Activated CD4-positive, CD25-positive, alpha-beta regulatory T cell treated with anti-CD3 and anti-CD28 coated beads, Interleukin-2, amount 50 U/mL, for 72 hours (primary cell): ENCODE data around the gene ECE1.
"Not testable (repeated sequence)": the region's sequence is repeated elsewhere in the genome, so short reads cannot be mapped to it uniquely, and the experiment has no call there.

Experiments
- DNase-seq: peaks from one replicate; pipeline ENCODE4 v3.0.0; 2021

The ECE1 gene

GRCh38 chr1:21175324-21175669, 115.0 kb downstream of the ECE1 start:
- DNase-seq, result no peak

- DNase-seq, result no peak
Observed at GRCh38 chr1:21174654-21175323, 115.5 kb downstream of the ECE1 start.

DNA sequence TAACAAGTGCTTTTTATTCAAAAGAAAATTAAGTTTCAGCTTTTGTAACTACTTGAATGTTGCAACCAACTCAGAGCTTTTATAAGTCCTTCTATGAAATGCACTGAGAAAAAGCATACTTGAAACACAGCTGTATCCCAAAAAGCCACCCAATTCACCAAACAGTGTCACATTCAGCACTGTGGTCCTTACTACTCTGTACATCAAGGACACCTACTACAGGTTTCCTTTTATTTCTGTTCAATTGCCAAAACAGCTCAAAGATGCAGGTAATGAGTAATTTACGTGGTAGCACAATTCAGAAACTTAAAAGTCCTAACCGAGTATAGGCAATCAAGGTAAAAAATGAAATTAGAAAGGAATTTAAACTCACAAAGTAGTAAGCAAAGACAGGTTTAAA, 116.0 kb downstream of the ECE1 start:
- DNase-seq, result no peak

GRCh38 chr1:21173096-21173495, 117.2 kb downstream of the ECE1 start:
- DNase-seq, result not testable (repeated sequence)

GRCh38 chr1:21170837-21171236, 119.4 kb downstream of the ECE1 start:
- not testable (repeated sequence) for DNase-seq

DNA sequence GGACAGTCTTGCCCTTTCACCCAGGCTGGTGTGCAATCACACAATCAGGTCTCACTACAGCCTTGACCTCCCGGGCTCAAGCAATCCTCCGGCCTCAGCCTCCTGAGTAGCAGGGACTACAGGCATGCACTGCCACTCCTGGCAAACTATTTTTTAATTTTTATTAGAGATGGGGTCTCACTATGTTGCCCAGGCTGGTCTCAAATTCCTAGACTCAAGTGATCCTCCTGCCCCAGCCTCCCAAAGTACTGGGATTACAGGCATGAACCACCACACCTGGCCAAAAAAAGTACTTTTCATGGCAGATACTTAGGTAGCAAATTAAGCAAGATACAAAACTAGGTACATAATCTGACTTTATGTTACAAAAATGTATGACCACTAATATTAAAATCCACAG, 121.8 kb downstream of the ECE1 start:
- no peak for DNase-seq
